ENCODE results near the gene DIAPH2.

Gene DIAPH2

GRCh38 chrX:96703816-96704215, 19.2 kb downstream of the DIAPH2 start:
- no peak for TF ChIP-seq CTCF (IDR thresholded peaks at IDR 0.05)

GRCh38 chrX:96704629-96705028, 20.0 kb downstream of the DIAPH2 start:
- no peak for TF ChIP-seq CTCF (IDR thresholded peaks at IDR 0.05)

DNA sequence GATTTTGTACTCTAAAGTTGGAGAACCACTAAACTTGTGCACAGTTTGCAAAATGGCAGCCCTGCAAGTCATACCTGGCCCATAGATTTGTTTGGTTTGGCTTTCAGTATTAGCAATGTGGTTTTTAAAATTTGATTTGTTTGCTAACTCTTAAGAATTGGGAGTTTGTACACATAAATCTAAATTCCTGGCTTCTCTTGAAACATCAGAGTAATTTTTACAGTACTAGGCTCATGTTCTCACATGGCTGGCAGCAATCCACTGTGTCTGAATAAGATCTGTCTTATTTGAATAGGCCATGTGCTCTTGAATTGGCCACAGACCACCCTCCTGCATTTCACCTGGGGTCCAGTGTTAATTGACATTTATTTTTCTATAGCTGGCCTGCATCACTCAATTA, 21.3 kb downstream of the DIAPH2 start:
- TF ChIP-seq CTCF (IDR thresholded peaks at IDR 0.05), result no peak

DNA sequence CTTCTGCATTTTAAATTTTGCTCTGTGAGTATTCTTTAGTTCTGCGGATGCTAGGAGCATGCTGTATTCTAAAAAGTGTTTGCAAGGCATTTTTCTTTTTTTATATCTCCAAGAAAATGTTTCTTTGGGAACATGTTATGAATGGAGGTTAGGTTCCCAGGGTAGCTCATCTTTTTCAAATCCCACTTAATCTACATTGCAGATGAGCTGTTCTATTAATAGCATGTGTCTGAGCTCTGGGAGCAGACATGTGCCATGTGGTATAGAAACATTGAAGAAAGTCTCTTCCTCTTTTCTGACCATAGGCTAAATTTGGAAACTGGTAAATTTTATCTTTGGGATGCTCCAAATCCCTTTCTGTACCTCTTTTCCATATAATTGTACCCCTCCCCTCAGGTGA, 23.2 kb downstream of the DIAPH2 start:
- TF ChIP-seq CTCF (IDR thresholded peaks at IDR 0.05), result no peak

GRCh38 chrX:96710031-96710430, 25.4 kb downstream of the DIAPH2 start:
- no peak for TF ChIP-seq CTCF (IDR thresholded peaks at IDR 0.05)

GRCh38 chrX:96713303-96713702, 28.7 kb downstream of the DIAPH2 start:
- no peak for TF ChIP-seq CTCF (IDR thresholded peaks at IDR 0.05)

DNA sequence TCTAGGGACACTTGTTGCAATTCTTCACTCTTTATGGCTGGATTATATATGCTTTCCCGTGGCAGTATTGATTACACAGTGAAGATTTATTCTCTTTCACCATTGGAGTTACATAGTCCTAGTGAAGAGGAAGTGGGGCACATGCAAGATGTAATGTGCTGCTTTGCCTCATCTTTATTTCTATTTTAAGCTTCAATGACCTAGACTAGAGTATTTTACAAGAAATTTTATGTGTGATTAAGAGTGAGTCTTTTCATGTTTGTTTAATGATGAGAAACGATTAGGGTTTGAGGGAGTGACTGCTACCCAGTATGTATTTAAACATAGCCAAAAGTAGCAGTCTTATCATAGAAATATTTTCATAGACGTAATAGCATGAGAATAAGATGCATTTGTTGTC, 30.8 kb downstream of the DIAPH2 start:
- TF ChIP-seq CTCF (IDR thresholded peaks at IDR 0.05), result no peak

GRCh38 chrX:96719161-96719875, 34.7 kb downstream of the DIAPH2 start:
- no peak for TF ChIP-seq CTCF (IDR thresholded peaks at IDR 0.05)
